IMR-90 (cell line): ENCODE data around the gene TCERG1L. TPM values are rescaled to one million over a fixed set of nuclear protein-coding genes. Genes with fewer than 3 reads are reported as not detected.

Source experiments
- ATAC-seq: fragments of 200-7000 bp; cut with Tn5 transposase; 2 replicates; pipeline ENCODE4 v1.9.1; 2020; ENCODE audit warnings: low read depth, mild to moderate bottlenecking, moderate library complexity
- BruUV-seq: library from RNA; stranded (reverse); fragments of 400-500 nt; replicated peaks from 2 replicates; lab custom pipeline; 2021; lab: Mats Ljungman, UMichigan
- CTCF ChIA-PET: fragments of 300-600 bp; formaldehyde crosslinking; extraction: SDS; loops from one replicate; lab custom pipeline; 2021; ENCODE audit warnings: antibody characterized with exemption; lab: Yijun Ruan, JAX
- POLR2A ChIA-PET: fragments of 300-600 bp; sonication (Branson Sonifier 250); formaldehyde crosslinking; loops from one replicate; lab custom pipeline; 2022; ENCODE audit warnings: antibody characterized with exemption; ENCODE audit not compliant: unreplicated experiment; lab: Charles Lee
- DNase-seq: peaks from one replicate; pipeline ENCODE4 v3.0.0; 2013
- H2AFZ ChIP-seq: replicated peaks from 2 replicates; pipeline ENCODE3; 2013; ENCODE audit warnings: low read length, mild to moderate bottlenecking; ENCODE audit not compliant: poor library complexity
- H2AK5ac ChIP-seq: 2 replicates; pipeline ENCODE4 v1.6.1; 2013; ENCODE audit warnings: low read depth, low read length, inconsistent platforms
- H2AK9ac ChIP-seq: replicated peaks from 2 replicates; pipeline ENCODE3; 2013; ENCODE audit warnings: mild to moderate bottlenecking, low read depth, low read length, moderate library complexity; ENCODE audit not compliant: poor library complexity
- H2BK120ac ChIP-seq: 2 replicates; pipeline ENCODE4 v1.6.1; 2013; ENCODE audit warnings: low read depth, low read length, inconsistent platforms
- H2BK15ac ChIP-seq: 3 replicates; pipeline ENCODE4 v1.6.1; 2013; ENCODE audit warnings: low read depth, low read length, inconsistent platforms
- H2BK20ac ChIP-seq: 2 replicates; pipeline ENCODE4 v1.6.1; 2013; ENCODE audit warnings: low read depth, mild to moderate bottlenecking, inconsistent platforms, low read length, moderate library complexity
- H2BK5ac ChIP-seq: 2 replicates; pipeline ENCODE4 v1.6.1; 2013; ENCODE audit warnings: mild to moderate bottlenecking, low read depth, low read length, inconsistent platforms; ENCODE audit not compliant: poor library complexity, severe bottlenecking
- H3K14ac ChIP-seq: replicated peaks from 2 replicates; pipeline ENCODE4 v1.6.1; 2013; ENCODE audit warnings: low read depth, low read length, inconsistent platforms
- H3K18ac ChIP-seq: 2 replicates; pipeline ENCODE4 v1.6.1; 2013; ENCODE audit warnings: low read depth, low read length, control low read depth
- H3K23ac ChIP-seq: 2 replicates; pipeline ENCODE4 v1.6.1; 2013; ENCODE audit warnings: low read depth, low read length, inconsistent platforms
- H3K27ac ChIP-seq: 2 replicates; pipeline ENCODE4 v1.5.1; 2013; ENCODE audit warnings: mild to moderate bottlenecking, control low read depth, low read length; ENCODE audit not compliant: insufficient read depth
- H3K27me3 ChIP-seq: 2 replicates; pipeline ENCODE4 v1.6.1; 2013; ENCODE audit warnings: low read length; ENCODE audit not compliant: control insufficient read depth, insufficient read depth
- H3K36me3 ChIP-seq: 2 replicates; pipeline ENCODE4 v1.6.1; 2013; ENCODE audit warnings: low read length, mixed read lengths; ENCODE audit not compliant: control insufficient read depth, insufficient read depth
- H3K4ac ChIP-seq: 2 replicates; pipeline ENCODE4 v1.6.1; 2013; ENCODE audit warnings: low read depth, low read length, inconsistent platforms
- H3K4me1 ChIP-seq: 2 replicates; pipeline ENCODE4 v1.6.1; 2013; ENCODE audit warnings: low read length, mixed read lengths; ENCODE audit not compliant: control insufficient read depth, insufficient read depth
- H3K4me2 ChIP-seq: 2 replicates; pipeline ENCODE4 v1.6.1; 2013; ENCODE audit warnings: low read depth, mild to moderate bottlenecking, control low read depth, low read length, moderate library complexity
- H3K4me3 ChIP-seq: 2 replicates; pipeline ENCODE4 v1.5.1; 2013; ENCODE audit warnings: low read depth, mild to moderate bottlenecking, control low read depth, low read length, moderate library complexity; ENCODE audit not compliant: insufficient read depth
- H3K56ac ChIP-seq: 2 replicates; pipeline ENCODE4 v1.6.1; 2013; ENCODE audit warnings: low read length, inconsistent platforms; ENCODE audit not compliant: insufficient read depth; ENCODE audit errors: extremely low read depth
- H3K79me1 ChIP-seq, 2 experiments: 2 replicates each; pipeline ENCODE4 v1.6.1; 2013; ENCODE audit warnings: low read length in 2 of 2, inconsistent platforms in 1 of 2, low read depth in 1 of 2
- H3K9ac ChIP-seq: 2 replicates; pipeline ENCODE4 v1.6.1; 2013; ENCODE audit warnings: low read depth, low read length, control low read depth
- H3K9me1 ChIP-seq: 2 replicates; pipeline ENCODE4 v1.6.1; 2013; ENCODE audit warnings: low read length, inconsistent platforms; ENCODE audit not compliant: insufficient read depth
- H3K9me3 ChIP-seq: 2 replicates; pipeline ENCODE4 v1.6.1; 2013; ENCODE audit warnings: low read length; ENCODE audit not compliant: control insufficient read depth, insufficient read depth
- H4K20me1 ChIP-seq: 2 replicates; pipeline ENCODE4 v1.6.1; 2013; ENCODE audit warnings: low read length, inconsistent platforms; ENCODE audit not compliant: insufficient read depth
- H4K5ac ChIP-seq: 2 replicates; pipeline ENCODE4 v1.6.1; 2013; ENCODE audit warnings: mild to moderate bottlenecking, low read depth, low read length, control low read depth
- H4K8ac ChIP-seq, 2 experiments: 2 replicates each; pipeline ENCODE4 v1.6.1; 2013; ENCODE audit warnings: low read depth in 2 of 2, low read length in 2 of 2, control low read depth in 1 of 2, inconsistent platforms in 1 of 2
- H4K91ac ChIP-seq: 2 replicates; pipeline ENCODE4 v1.6.1; 2013; ENCODE audit warnings: low read depth, low read length, inconsistent platforms; ENCODE audit not compliant: insufficient read depth
- CEBPB ChIP-seq: IDR thresholded peaks from 2 replicates; pipeline ENCODE4 v1.6.1; 2012; ENCODE audit warnings: low read depth, low read length, improper control_type of control experiment
- CHD1 ChIP-seq: IDR thresholded peaks from 2 replicates; pipeline ENCODE4 v1.6.1; 2012; ENCODE audit warnings: low read depth, low read length, improper control_type of control experiment
- ELK1 ChIP-seq: fragments of 150-350 bp; IDR thresholded peaks from 2 replicates; pipeline ENCODE4 v1.6.1; 2016; ENCODE audit warnings: low read depth, mild to moderate bottlenecking, low read length, moderate library complexity, borderline replicate concordance
- FOS ChIP-seq: fragments of 150-350 bp; IDR thresholded peaks from 2 replicates; pipeline ENCODE4 v1.6.1; 2016; ENCODE audit warnings: low read depth, low read length
- MAFK ChIP-seq: IDR thresholded peaks from 2 replicates; pipeline ENCODE4 v1.6.1; 2012; ENCODE audit warnings: low read depth, low read length, improper control_type of control experiment
- MAZ ChIP-seq: IDR thresholded peaks from 2 replicates; pipeline ENCODE4 v1.6.1; 2012; ENCODE audit warnings: low read depth, mild to moderate bottlenecking, low read length, improper control_type of control experiment, moderate library complexity, borderline replicate concordance
- NFE2L2 ChIP-seq: fragments of 150-350 bp; IDR thresholded peaks from 2 replicates; pipeline ENCODE4 v1.6.1; 2016; ENCODE audit warnings: low read depth, mild to moderate bottlenecking, low read length
- POLR2A ChIP-seq: IDR thresholded peaks from 2 replicates; pipeline ENCODE4 v1.6.1; 2012; ENCODE audit warnings: mild to moderate bottlenecking, low read depth, low read length
- RAD21 ChIP-seq: IDR thresholded peaks from 2 replicates; pipeline ENCODE4 v1.6.1; 2012; ENCODE audit warnings: low read length, improper control_type of control experiment
- RCOR1 ChIP-seq: IDR thresholded peaks from 2 replicates; pipeline ENCODE4 v1.6.1; 2012; ENCODE audit warnings: mild to moderate bottlenecking, low read length, improper control_type of control experiment; ENCODE audit not compliant: insufficient replicate concordance
- RFX5 ChIP-seq: IDR thresholded peaks from 2 replicates; pipeline ENCODE4 v1.8.0; 2012; ENCODE audit warnings: low read depth, mild to moderate bottlenecking, low read length, moderate library complexity
- SMC3 ChIP-seq: fragments of 150-350 bp; IDR thresholded peaks from 2 replicates; pipeline ENCODE4 v1.6.1; 2016; ENCODE audit warnings: low read depth, mild to moderate bottlenecking, antibody characterized with exemption, low read length, moderate library complexity
- USF2 ChIP-seq: fragments of 150-350 bp; IDR thresholded peaks from 2 replicates; pipeline ENCODE4 v1.6.1; 2017; ENCODE audit warnings: mild to moderate bottlenecking, antibody characterized with exemption, low read length, low read depth
- WGBS, 2 experiments: methylation state at CpG; one replicate each; pipeline versions ENCODE4 v1.1.5 to v1.1.7; 2013; ENCODE audit warnings: missing lambda C conversion rate in 2 of 2; ENCODE audit not compliant: insufficient read length in 1 of 2; ENCODE audit errors: extremely low coverage in 2 of 2; 5-methylcytosine and 5-hydroxymethylcytosine counted together
- dilution Hi-C: fragments of 300-500 bp; cut with HindIII; formaldehyde crosslinking; loops from one replicate; pipeline ENCODE4 v1.14.3; 2018; ENCODE audit warnings: low sequenced_read_pairs; ENCODE audit not compliant: unreplicated experiment
- in situ Hi-C: fragments of 300-500 bp; cut with MboI; formaldehyde crosslinking; loops from 3 replicates; pipeline ENCODE4 v1.14.3; 2019; ENCODE audit warnings: low sequenced_read_pairs, inconsistent platforms, mixed read lengths
- intact Hi-C: fragments of 100-400 bp; cut with micrococcal nuclease; formaldehyde crosslinking; loops from 2 replicates; pipeline ENCODE4 v1.10.0; 2022
- polyA plus RNA-seq, 3 experiments: library from polyadenylated mRNA; depleted of rRNA; stranded (reverse); fragments of >200 nt; gene quantifications; 2 replicates each; pipeline ENCODE4 v1.2.3, GENCODE V29; 2012; ENCODE audit warnings: low replicate concordance in 1 of 3
- total RNA-seq: library from RNA; depleted of rRNA; stranded (reverse); fragments of >200 nt; gene quantifications from 2 replicates; pipeline ENCODE4 v1.2.3, GENCODE V29; 2012
- TF ChIP-seq, protein P1 (sequence below): conservative IDR thresholded peaks from 2 replicates; pipeline ENCODE4 v1.5.1; 2012; ENCODE audit warnings: mild to moderate bottlenecking, low read depth, low read length, improper control_type of control experiment

Gene TCERG1L
- total and polyA plus RNA-seq, 2 of the 4 experiments (the other 2 are of a cell fraction): not detected

GRCh38 chr10:131084791-131085090 is 226.8 kb downstream of the TCERG1L start:
- Histone ChIP-seq H3K27ac (no peak overlapping the region), H4K20me1 (no peaks in the 10 kb centered on the region), H3K9me3 (peaks cover 68% of the 10 kb centered on the region), H3K36me3 (no peaks in the 10 kb centered on the region), H4K8ac (no peak overlapping the region), H3K56ac (no peak overlapping the region), H2AK9ac (no peak overlapping the region), H2AK5ac (no peak overlapping the region), H3K27me3 (no peaks in the 10 kb centered on the region), H2BK15ac (no peak overlapping the region), H3K23ac (no peak overlapping the region), H3K9ac (no peak overlapping the region), H3K18ac (no peak overlapping the region), H3K9me1 (no peaks in the 10 kb centered on the region), H3K4me1 (no peaks in the 10 kb centered on the region), H3K4ac (no peak overlapping the region), H2BK20ac (no peak overlapping the region), H3K4me2 (no peak overlapping the region), H4K91ac (no peak overlapping the region), H4K5ac (no peak overlapping the region), H2AFZ (no peak overlapping the region), H3K4me3 (no peak overlapping the region), H2BK120ac (no peak overlapping the region), H3K79me1 (no peaks in the 10 kb centered on the region), H3K14ac (no peak overlapping the region), H2BK5ac (no peak overlapping the region)
- no peak for ATAC-seq
- no CpG with 5 or more reads among the region's 14 CpGs for WGBS, 2 experiments
- CTCF ChIA-PET: no interaction called here
- dilution Hi-C loops: no loop called here
- no peak for DNase-seq
- no TSS peak for BruUV-seq
- no peak for TF ChIP-seq NFE2L2
- TF ChIP-seq CEBPB: no peak
- TF ChIP-seq FOS: no peak
- TF ChIP-seq RAD21: no peak
- TF ChIP-seq CHD1: no peak
- TF ChIP-seq USF2: no peak
- no peak for TF ChIP-seq POLR2A
- TF ChIP-seq RCOR1: no peak
- TF ChIP-seq SMC3: no peak
- TF ChIP-seq, protein P1, sequence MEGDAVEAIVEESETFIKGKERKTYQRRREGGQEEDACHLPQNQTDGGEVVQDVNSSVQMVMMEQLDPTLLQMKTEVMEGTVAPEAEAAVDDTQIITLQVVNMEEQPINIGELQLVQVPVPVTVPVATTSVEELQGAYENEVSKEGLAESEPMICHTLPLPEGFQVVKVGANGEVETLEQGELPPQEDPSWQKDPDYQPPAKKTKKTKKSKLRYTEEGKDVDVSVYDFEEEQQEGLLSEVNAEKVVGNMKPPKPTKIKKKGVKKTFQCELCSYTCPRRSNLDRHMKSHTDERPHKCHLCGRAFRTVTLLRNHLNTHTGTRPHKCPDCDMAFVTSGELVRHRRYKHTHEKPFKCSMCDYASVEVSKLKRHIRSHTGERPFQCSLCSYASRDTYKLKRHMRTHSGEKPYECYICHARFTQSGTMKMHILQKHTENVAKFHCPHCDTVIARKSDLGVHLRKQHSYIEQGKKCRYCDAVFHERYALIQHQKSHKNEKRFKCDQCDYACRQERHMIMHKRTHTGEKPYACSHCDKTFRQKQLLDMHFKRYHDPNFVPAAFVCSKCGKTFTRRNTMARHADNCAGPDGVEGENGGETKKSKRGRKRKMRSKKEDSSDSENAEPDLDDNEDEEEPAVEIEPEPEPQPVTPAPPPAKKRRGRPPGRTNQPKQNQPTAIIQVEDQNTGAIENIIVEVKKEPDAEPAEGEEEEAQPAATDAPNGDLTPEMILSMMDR: no peak
- no peak for TF ChIP-seq MAZ
- TF ChIP-seq MAFK: no peak
- TF ChIP-seq ELK1: no peak
- no peak for TF ChIP-seq RFX5
- intact Hi-C loops: no loop called here
- in situ Hi-C loops: no loop called here
- POLR2A ChIA-PET: no interaction called here
